Astrocyte of the cerebellum (primary cell): ENCODE measurements around the gene SLC4A1AP.
"Not testable (repeated sequence)": the region's sequence is repeated elsewhere in the genome, so short reads cannot be mapped to it uniquely, and the experiment has no call there.

Source experiments
- DNase-seq: peaks from one replicate; pipeline ENCODE4 v3.0.0-alpha.2; 2011; ENCODE audit warnings: low read depth
- H3K4me3 ChIP-seq: 2 replicates; pipeline ENCODE4 v1.5.1; 2011; ENCODE audit warnings: mild to moderate bottlenecking, low read depth, low read length, moderate library complexity
- in situ Hi-C: cut with HindIII; loops from 2 replicates; pipeline ENCODE4 v1.10.0; 2017; ENCODE audit warnings: low sequenced_read_pairs
- TF ChIP-seq, protein P1 (sequence below): IDR thresholded peaks from 2 replicates; pipeline ENCODE4 v1.5.1; 2012; ENCODE audit warnings: low read length, low read depth, moderate library complexity, mild to moderate bottlenecking; ENCODE audit errors: missing control alignments

The SLC4A1AP gene

DNA sequence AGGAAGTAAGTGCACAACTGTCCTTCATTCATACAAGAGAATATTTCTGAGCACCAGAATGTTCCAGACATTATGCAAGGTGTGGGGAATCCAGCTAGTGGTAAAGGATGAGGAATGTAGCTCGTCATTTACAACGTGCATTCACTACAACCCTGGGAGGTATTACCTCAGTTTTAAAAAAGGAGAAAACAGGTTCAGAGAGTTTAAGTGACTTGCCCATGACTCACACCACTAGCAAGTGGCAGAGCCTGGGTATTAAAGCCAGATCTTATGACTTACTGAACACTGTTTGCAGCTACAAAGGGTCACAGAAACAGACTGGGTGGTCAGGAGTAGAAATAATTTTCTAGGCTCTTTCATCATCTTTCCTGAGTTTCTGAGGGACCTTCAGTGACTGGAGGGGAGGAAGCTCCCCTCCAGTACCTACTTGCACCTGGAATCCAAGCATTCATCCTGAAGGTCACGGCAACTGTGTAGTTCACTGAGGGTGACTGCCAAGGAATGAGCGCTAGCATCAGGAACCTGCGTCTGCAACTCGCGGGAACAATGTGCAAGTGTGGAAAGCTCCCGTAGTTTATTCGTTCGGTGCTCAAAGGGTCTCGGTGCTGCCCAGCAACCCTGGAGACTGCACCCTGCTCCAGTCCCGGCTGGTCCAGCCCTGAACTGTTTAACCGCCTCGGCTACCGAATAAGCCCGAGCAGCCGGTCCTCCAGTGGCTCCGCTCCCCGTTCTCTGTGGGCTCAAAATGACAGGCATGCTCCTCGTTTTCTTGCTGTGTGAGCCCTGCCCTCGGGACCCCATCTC, 35.5 kb upstream of the SLC4A1AP start:
- TF ChIP-seq, protein P1, sequence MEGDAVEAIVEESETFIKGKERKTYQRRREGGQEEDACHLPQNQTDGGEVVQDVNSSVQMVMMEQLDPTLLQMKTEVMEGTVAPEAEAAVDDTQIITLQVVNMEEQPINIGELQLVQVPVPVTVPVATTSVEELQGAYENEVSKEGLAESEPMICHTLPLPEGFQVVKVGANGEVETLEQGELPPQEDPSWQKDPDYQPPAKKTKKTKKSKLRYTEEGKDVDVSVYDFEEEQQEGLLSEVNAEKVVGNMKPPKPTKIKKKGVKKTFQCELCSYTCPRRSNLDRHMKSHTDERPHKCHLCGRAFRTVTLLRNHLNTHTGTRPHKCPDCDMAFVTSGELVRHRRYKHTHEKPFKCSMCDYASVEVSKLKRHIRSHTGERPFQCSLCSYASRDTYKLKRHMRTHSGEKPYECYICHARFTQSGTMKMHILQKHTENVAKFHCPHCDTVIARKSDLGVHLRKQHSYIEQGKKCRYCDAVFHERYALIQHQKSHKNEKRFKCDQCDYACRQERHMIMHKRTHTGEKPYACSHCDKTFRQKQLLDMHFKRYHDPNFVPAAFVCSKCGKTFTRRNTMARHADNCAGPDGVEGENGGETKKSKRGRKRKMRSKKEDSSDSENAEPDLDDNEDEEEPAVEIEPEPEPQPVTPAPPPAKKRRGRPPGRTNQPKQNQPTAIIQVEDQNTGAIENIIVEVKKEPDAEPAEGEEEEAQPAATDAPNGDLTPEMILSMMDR: no peak
- in situ Hi-C loops: no loop called here
- H3K4me3 ChIP-seq: peak overlapping the region; percentile 79
- DNase-seq: peak; percentile 89

DNA sequence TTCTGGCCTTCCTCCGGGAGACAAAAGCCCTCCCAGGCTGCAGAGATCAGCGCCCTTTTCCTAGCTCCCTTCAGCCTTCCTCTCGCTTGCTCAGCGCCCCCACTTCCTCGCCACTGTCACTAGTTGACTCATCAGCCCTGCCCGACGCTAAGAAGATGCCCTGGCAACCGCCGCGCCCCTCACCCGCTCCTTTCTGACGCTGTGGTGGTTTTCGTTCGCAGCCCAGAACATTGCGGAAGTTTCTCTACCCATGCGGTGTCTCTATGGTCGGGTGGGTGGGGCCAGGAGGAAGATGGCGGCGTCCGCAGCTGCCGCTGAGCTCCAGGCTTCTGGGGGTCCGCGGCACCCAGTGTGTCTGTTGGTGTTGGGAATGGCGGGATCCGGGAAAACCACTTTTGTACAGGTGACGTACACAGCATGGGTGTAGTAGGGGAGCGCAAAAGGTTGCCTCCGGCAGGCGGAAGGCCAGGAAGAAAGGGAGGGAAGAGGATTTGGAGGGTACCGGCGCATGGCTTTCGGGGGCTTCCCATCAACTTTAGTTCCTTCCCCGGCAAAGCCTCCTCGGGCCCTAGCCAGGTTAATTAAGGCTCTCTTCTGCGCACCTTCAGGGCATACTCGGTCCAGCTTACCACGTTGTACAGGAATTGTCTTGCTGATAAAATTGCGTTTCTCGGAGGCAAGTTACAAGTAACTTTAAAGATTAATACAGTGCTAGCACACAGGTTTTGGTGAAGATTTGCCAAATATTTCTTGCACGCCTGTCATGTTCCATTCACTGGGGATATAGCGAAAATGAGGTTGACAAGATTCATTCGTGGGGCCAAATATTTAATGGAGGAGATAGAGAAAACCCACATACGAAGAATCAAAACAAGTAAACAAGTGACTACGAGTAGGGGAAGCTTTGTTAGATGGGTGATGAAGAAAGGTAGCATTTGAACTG, 34.7 kb upstream of the SLC4A1AP start, which contains the start of the genes CCDC121 and GPN1:
TSS of gene CCDC121 (minus strand) at position 246 of the 943 bp plus-strand sequence. CDS start 1,213 bp downstream, outside the sequence.
TSS of gene GPN1 (plus strand) at position 284 of the 943 bp plus-strand sequence. CDS start at position 293, 9 bp downstream.
- in situ Hi-C loops: no loop called here
- H3K4me3 ChIP-seq: peak within 1 kb of the TSS; percentile 79

DNA sequence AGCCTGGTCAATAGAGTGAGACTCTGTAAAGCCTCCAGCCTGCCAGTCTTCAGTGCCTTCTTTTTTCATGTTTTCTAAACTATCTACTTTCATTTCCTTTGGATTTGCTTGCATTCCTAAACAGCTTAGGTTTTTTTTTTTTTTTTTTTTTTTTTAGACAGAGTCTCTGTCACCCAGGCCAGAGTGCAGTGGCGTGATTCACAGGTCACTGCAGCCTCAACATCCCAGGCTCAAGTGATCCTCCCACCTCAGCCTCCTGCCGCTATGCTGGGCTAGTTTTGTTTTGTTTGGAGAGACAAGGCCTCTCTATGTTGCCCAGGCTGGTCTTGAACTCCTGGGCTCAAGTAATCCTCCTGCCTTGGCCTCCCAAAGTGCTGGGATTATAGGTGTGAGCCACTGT, 33.4 kb upstream of the SLC4A1AP start:
- DNase-seq, in situ Hi-C loops, H3K4me3 ChIP-seq: not testable (repeated sequence)

More for the DNA sequence above, 34.7 kb upstream of the SLC4A1AP start, which contains the start of the genes CCDC121 and GPN1:
- TF ChIP-seq, protein P1: no peak
- peak; percentile 80 for DNase-seq

DNA sequence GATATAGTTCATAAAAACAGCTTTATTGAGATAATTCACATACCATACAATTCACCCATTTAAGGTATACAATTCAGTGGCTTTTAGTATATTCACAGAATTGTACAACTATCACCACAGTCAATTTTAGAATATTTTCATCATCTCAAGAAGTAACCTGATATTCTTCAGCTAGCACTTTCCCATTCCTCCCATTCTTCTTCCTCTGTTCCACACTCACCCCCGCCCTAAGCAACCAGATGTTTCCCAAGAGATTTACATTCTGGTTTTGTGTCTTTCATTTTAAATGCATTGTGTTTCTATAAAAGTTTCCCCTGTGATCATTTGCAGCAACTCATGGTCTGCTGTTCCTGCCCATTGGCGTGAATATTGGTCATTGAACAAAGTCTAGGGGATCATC, 29.4 kb upstream of the SLC4A1AP start:
- no peak for DNase-seq
- no peak overlapping the region for H3K4me3 ChIP-seq
- TF ChIP-seq, protein P1: no peak
- in situ Hi-C loops: no loop called here

DNA sequence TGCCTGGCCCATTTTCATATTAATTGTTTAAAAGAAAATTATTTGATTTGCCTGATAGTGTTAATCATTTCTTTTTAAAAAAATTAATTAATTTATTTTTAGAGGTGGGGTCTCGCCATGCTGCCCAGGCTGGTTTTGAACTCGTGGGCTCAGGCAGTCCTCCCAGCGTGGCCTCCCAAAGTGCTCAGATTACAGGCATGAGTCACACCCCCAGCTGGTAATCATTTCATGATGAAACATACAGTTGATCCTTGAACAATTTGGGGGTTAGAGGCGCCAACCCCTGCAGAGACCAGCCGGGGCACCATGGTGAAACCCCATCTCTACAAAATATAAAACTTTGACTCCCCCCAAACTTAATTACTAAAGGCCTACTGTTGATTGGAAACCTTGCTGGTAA, 26.9 kb upstream of the SLC4A1AP start:
- TF ChIP-seq, protein P1: no peak
- in situ Hi-C loops: no loop called here
- no peak overlapping the region for H3K4me3 ChIP-seq
- DNase-seq: no peak

DNA sequence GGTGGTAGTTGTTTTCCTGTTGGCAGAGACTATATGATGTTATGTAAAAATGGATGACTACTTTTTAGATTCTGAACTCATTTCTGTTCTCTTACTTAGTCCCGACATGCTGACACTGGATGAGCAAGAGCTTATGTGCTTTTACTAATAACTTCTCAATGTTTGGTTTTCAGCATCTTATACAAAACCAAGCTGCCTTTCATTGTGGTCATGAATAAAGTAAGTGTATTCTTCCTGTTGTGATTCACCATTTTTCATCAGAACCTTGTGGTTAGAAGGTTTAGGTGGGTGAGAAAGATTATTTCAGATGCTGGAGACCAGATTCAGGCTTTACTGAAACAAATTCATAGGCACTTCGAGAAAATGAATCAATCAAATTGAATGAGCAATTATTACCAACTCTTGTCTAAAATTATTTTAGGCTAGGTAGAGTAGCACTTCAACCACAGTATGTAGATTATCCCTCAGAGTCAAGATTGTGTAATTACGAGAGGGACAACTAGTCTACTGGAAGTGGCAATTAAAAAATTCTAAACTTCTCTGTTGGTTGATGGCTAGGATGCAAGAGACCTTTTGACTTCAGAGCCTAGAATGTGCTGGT, 25.6 kb upstream of the SLC4A1AP start:
- peak; percentile 80 for DNase-seq
- in situ Hi-C loops: no loop called here
- TF ChIP-seq, protein P1: no peak
- no peak overlapping the region for H3K4me3 ChIP-seq
